GDM1 (cell line): Measurements from ENCODE around the gene RAB39B.

ENCODE experiments used
- DNase-seq: peaks from one replicate; lab custom pipeline; 2025; lab: John Stamatoyannopoulos, UW

The RAB39B gene

GRCh38 chrX:155215443-155216178 is 48.7 kb downstream of the RAB39B start:
- DNase-seq = no peak

- DNase-seq = no peak
Observed at GRCh38 chrX:155213731-155214130, 50.6 kb downstream of the RAB39B start.

- DNase-seq = no peak
Observed at GRCh38 chrX:155211208-155211607, 53.1 kb downstream of the RAB39B start.
